ENCODE measurements around the gene SMARCD2.

Gene SMARCD2

GRCh38 chr17:63833026-63833740 is 9.3 kb downstream of the SMARCD2 start:
- no peak overlapping the region for H4K91ac ChIP-seq (ENCODE audit: low read depth, low read length)
- no peak overlapping the region for H3K4me3 ChIP-seq (ENCODE audit: low read depth, low read length)
- H3K27me3 ChIP-seq (ENCODE audit: insufficient read depth, low read length) = no peaks in the 10 kb centered on the region
- H3K4me1 ChIP-seq (ENCODE audit: control insufficient read depth in 1 of 2, insufficient read depth in 2 of 2, low read length in 2 of 2) = peaks cover 6 to 17% of the 10 kb centered on the region in 2 experiments
- H3K79me2 ChIP-seq (ENCODE audit: control insufficient read depth, insufficient read depth, low read length, poor library complexity) = peaks cover 7% of the 10 kb centered on the region
- H2BK120ac ChIP-seq (ENCODE audit: insufficient read depth, low read length, poor library complexity) = no peak overlapping the region
- no peak overlapping the region for H3K23ac ChIP-seq (ENCODE audit: low read length)
- no peak overlapping the region for H3K27ac ChIP-seq (ENCODE audit: low read depth, low read length)
- H3K14ac ChIP-seq (ENCODE audit: low read length) = no peak overlapping the region
- no peak overlapping the region for H3K9ac ChIP-seq (ENCODE audit: low read length)
- H2AK5ac ChIP-seq (ENCODE audit: low read length) = no peak overlapping the region
- no peak overlapping the region for H4K12ac ChIP-seq (ENCODE audit: low read depth, low read length)
- H2AFZ ChIP-seq (ENCODE audit: insufficient read depth, low read length, poor library complexity) = no peak overlapping the region
- no peak overlapping the region for H3K4ac ChIP-seq (ENCODE audit: low read depth, low read length)
- H3K9me3 ChIP-seq (ENCODE audit: insufficient read depth, low read depth, low read length) = no peaks in the 10 kb centered on the region
- no peak overlapping the region for H4K8ac ChIP-seq (ENCODE audit: low read depth, low read length)
- H3K36me3 ChIP-seq (ENCODE audit: control insufficient read depth in 1 of 2, insufficient read depth in 2 of 2, low read length in 2 of 2) = peaks cover 72% of the 10 kb centered on the region in 2 experiments
- no peak overlapping the region for H3K4me2 ChIP-seq (ENCODE audit: low read length)
- no CpG with 5 or more reads among the region's 14 CpGs for WGBS (ENCODE audit: extremely low coverage, insufficient coverage, insufficient read length)
- no peak overlapping the region for H3K18ac ChIP-seq (ENCODE audit: low read length)
- no peak overlapping the region for H2BK12ac ChIP-seq (ENCODE audit: low read length)
- DNase-seq = no peak
- no peaks in the 10 kb centered on the region for H3K79me1 ChIP-seq (ENCODE audit: low read length)
- H2BK5ac ChIP-seq (ENCODE audit: low read depth, low read length, poor library complexity) = no peak overlapping the region

- Histone ChIP-seq H3K4me2 (ENCODE audit: low read length) (no peak overlapping the region), H3K36me3 (ENCODE audit: control insufficient read depth in 1 of 2, insufficient read depth in 2 of 2, low read length in 2 of 2) (peaks cover 70 to 72% of the 10 kb centered on the region in 2 experiments), H3K79me2 (ENCODE audit: control insufficient read depth, insufficient read depth, low read length, poor library complexity) (peaks cover 6% of the 10 kb centered on the region), H3K9ac (ENCODE audit: low read length) (no peak overlapping the region), H2BK120ac (ENCODE audit: insufficient read depth, low read length, poor library complexity) (no peak overlapping the region), H3K9me3 (ENCODE audit: insufficient read depth, low read depth, low read length) (no peaks in the 10 kb centered on the region), H3K79me1 (ENCODE audit: low read length) (peaks cover 3% of the 10 kb centered on the region), H4K12ac (ENCODE audit: low read depth, low read length) (no peak overlapping the region), H3K14ac (ENCODE audit: low read length) (no peak overlapping the region), H2AK5ac (ENCODE audit: low read length) (no peak overlapping the region), H2BK12ac (ENCODE audit: low read length) (no peak overlapping the region), H3K27me3 (ENCODE audit: insufficient read depth, low read length) (no peaks in the 10 kb centered on the region), H2AFZ (ENCODE audit: insufficient read depth, low read length, poor library complexity) (no peak overlapping the region), H3K4ac (ENCODE audit: low read depth, low read length) (no peak overlapping the region), H4K91ac (ENCODE audit: low read depth, low read length) (no peak overlapping the region), H3K4me3 (ENCODE audit: low read depth, low read length) (no peak overlapping the region), H3K4me1 (ENCODE audit: control insufficient read depth in 1 of 2, insufficient read depth in 2 of 2, low read length in 2 of 2) (peaks cover 2 to 17% of the 10 kb centered on the region in 2 experiments), H3K18ac (ENCODE audit: low read length) (no peak overlapping the region), H4K8ac (ENCODE audit: low read depth, low read length) (no peak overlapping the region), H3K23ac (ENCODE audit: low read length) (no peak overlapping the region), H3K27ac (ENCODE audit: low read depth, low read length) (no peak overlapping the region), H2BK5ac (ENCODE audit: low read depth, low read length, poor library complexity) (no peak overlapping the region)
- no CpG with 5 or more reads among the region's 2 CpGs for WGBS (ENCODE audit: extremely low coverage, insufficient coverage, insufficient read length)
- DNase-seq = no peak
Observed at GRCh38 chr17:63832455-63832854, 10.0 kb downstream of the SMARCD2 start.

GRCh38 chr17:63832014-63832413 is 10.5 kb downstream of the SMARCD2 start:
- Histone ChIP-seq H2BK120ac (ENCODE audit: insufficient read depth, low read length, poor library complexity) (no peak overlapping the region), H3K9ac (ENCODE audit: low read length) (no peak overlapping the region), H4K8ac (ENCODE audit: low read depth, low read length) (no peak overlapping the region), H3K27ac (ENCODE audit: low read depth, low read length) (no peak overlapping the region), H3K4me3 (ENCODE audit: low read depth, low read length) (no peak overlapping the region), H2AK5ac (ENCODE audit: low read length) (no peak overlapping the region), H3K79me1 (ENCODE audit: low read length) (peaks cover 8% of the 10 kb centered on the region), H3K14ac (ENCODE audit: low read length) (no peak overlapping the region), H3K36me3 (ENCODE audit: control insufficient read depth in 1 of 2, insufficient read depth in 2 of 2, low read length in 2 of 2) (peaks cover 67 to 72% of the 10 kb centered on the region in 2 experiments), H2BK12ac (ENCODE audit: low read length) (no peak overlapping the region), H3K79me2 (ENCODE audit: control insufficient read depth, insufficient read depth, low read length, poor library complexity) (peaks cover 8% of the 10 kb centered on the region), H3K27me3 (ENCODE audit: insufficient read depth, low read length) (no peaks in the 10 kb centered on the region), H3K4me1 (ENCODE audit: control insufficient read depth in 1 of 2, insufficient read depth in 2 of 2, low read length in 2 of 2) (peaks cover 2 to 17% of the 10 kb centered on the region in 2 experiments), H3K23ac (ENCODE audit: low read length) (no peak overlapping the region), H4K91ac (ENCODE audit: low read depth, low read length) (no peak overlapping the region), H4K12ac (ENCODE audit: low read depth, low read length) (no peak overlapping the region), H2BK5ac (ENCODE audit: low read depth, low read length, poor library complexity) (no peak overlapping the region), H3K4me2 (ENCODE audit: low read length) (no peak overlapping the region), H3K4ac (ENCODE audit: low read depth, low read length) (no peak overlapping the region), H3K9me3 (ENCODE audit: insufficient read depth, low read depth, low read length) (no peaks in the 10 kb centered on the region), H2AFZ (ENCODE audit: insufficient read depth, low read length, poor library complexity) (no peak overlapping the region), H3K18ac (ENCODE audit: low read length) (no peak overlapping the region)
- no peak for DNase-seq
- WGBS (ENCODE audit: extremely low coverage, insufficient coverage, insufficient read length) = no CpG with 5 or more reads among the region's 5 CpGs

GRCh38 chr17:63831505-63831904 is 11.0 kb downstream of the SMARCD2 start:
- no peak for DNase-seq
- Histone ChIP-seq H3K14ac (ENCODE audit: low read length) (no peak overlapping the region), H3K4me2 (ENCODE audit: low read length) (no peak overlapping the region), H2BK12ac (ENCODE audit: low read length) (no peak overlapping the region), H3K36me3 (ENCODE audit: control insufficient read depth in 1 of 2, insufficient read depth in 2 of 2, low read length in 2 of 2) (peaks cover 63 to 68% of the 10 kb centered on the region in 2 experiments), H3K79me1 (ENCODE audit: low read length) (peaks cover 11% of the 10 kb centered on the region), H2BK120ac (ENCODE audit: insufficient read depth, low read length, poor library complexity) (no peak overlapping the region), H4K91ac (ENCODE audit: low read depth, low read length) (no peak overlapping the region), H3K23ac (ENCODE audit: low read length) (no peak overlapping the region), H2AFZ (ENCODE audit: insufficient read depth, low read length, poor library complexity) (no peak overlapping the region), H3K27ac (ENCODE audit: low read depth, low read length) (no peak overlapping the region), H3K4ac (ENCODE audit: low read depth, low read length) (no peak overlapping the region), H3K4me1 (ENCODE audit: control insufficient read depth in 1 of 2, insufficient read depth in 2 of 2, low read length in 2 of 2) (peaks cover 2 to 17% of the 10 kb centered on the region in 2 experiments), H2BK5ac (ENCODE audit: low read depth, low read length, poor library complexity) (no peak overlapping the region), H3K18ac (ENCODE audit: low read length) (no peak overlapping the region), H4K8ac (ENCODE audit: low read depth, low read length) (no peak overlapping the region), H3K79me2 (ENCODE audit: control insufficient read depth, insufficient read depth, low read length, poor library complexity) (peaks cover 10% of the 10 kb centered on the region), H3K9me3 (ENCODE audit: insufficient read depth, low read depth, low read length) (no peaks in the 10 kb centered on the region), H3K27me3 (ENCODE audit: insufficient read depth, low read length) (no peaks in the 10 kb centered on the region), H2AK5ac (ENCODE audit: low read length) (no peak overlapping the region), H4K12ac (ENCODE audit: low read depth, low read length) (no peak overlapping the region), H3K9ac (ENCODE audit: low read length) (no peak overlapping the region), H3K4me3 (ENCODE audit: low read depth, low read length) (no peak overlapping the region)
- no CpG with 5 or more reads among the region's 8 CpGs for WGBS (ENCODE audit: extremely low coverage, insufficient coverage, insufficient read length)
